ENCODE data around the gene ARHGAP19. TPM values are rescaled to one million over a fixed set of nuclear protein-coding genes. Genes with fewer than 3 reads are reported as not detected.

Gene ARHGAP19
- total RNA-seq, 1 donor from 2014 or later, result 15.4 TPM

- Histone ChIP-seq H3K4me1 (peaks cover 63% of the 10 kb centered on the region), H3K9me3 (no peaks in the 10 kb centered on the region), H3K36me3 (peaks cover 17% of the 10 kb centered on the region), H3K27ac (peak overlapping the region; percentile 97), H3K27me3 (ENCODE audit: low read depth) (no peaks in the 10 kb centered on the region), H3K4me3 (peak overlapping the region; percentile 88)
- intact Hi-C loops (cut with DNase I), result no loop called here
- TF ChIP-seq CTCF (IDR thresholded peaks at IDR 0.05), result peak; percentile 17
- no peak for DNase-seq
- ATAC-seq, result peak in 1 of 2 donors; percentile 56
Measured at GRCh38 chr10:97332591-97333350, 40.3 kb upstream of the ARHGAP19 start.

- H3K36me3 ChIP-seq, result peaks cover 17% of the 10 kb centered on the region
- H3K27ac ChIP-seq, result peak overlapping the region; percentile 53
- ATAC-seq (no peak), DNase-seq (no peak)
- peak overlapping the region; percentile 88 for H3K4me3 ChIP-seq
- no peaks in the 10 kb centered on the region for H3K27me3 ChIP-seq (ENCODE audit: low read depth)
- intact Hi-C loops (cut with DNase I), result no loop called here
- H3K9me3 ChIP-seq, result no peaks in the 10 kb centered on the region
- H3K4me1 ChIP-seq, result peaks cover 58% of the 10 kb centered on the region
- TF ChIP-seq CTCF (IDR thresholded peaks at IDR 0.05), result no peak
Measured at GRCh38 chr10:97331153-97331703, 38.8 kb upstream of the ARHGAP19 start.

GRCh38 chr10:97329766-97330165 lies 37.3 kb upstream of the ARHGAP19 start:
- H3K27me3 ChIP-seq (ENCODE audit: low read depth), result no peaks in the 10 kb centered on the region
- peaks cover 47% of the 10 kb centered on the region for H3K4me1 ChIP-seq
- no peak for DNase-seq
- H3K27ac ChIP-seq, result no peak overlapping the region
- TF ChIP-seq CTCF (IDR thresholded peaks at IDR 0.05), result no peak
- H3K9me3 ChIP-seq, result no peaks in the 10 kb centered on the region
- ATAC-seq, result no peak
- intact Hi-C loops (cut with DNase I), result no loop called here
- H3K4me3 ChIP-seq, result no peak overlapping the region
- H3K36me3 ChIP-seq, result peaks cover 17% of the 10 kb centered on the region

GRCh38 chr10:97328646-97329453 lies 36.4 kb upstream of the ARHGAP19 start:
- intact Hi-C loops (cut with DNase I), result no loop called here

More at GRCh38 chr10:97328646-97329453, 36.4 kb upstream of the ARHGAP19 start:
- Histone ChIP-seq H3K4me1 (peaks cover 47% of the 10 kb centered on the region), H3K9me3 (no peaks in the 10 kb centered on the region), H3K4me3 (no peak overlapping the region), H3K36me3 (peaks cover 17% of the 10 kb centered on the region), H3K27me3 (ENCODE audit: low read depth) (no peaks in the 10 kb centered on the region), H3K27ac (peak overlapping the region; percentile 64)
- ATAC-seq (no peak), DNase-seq (no peak)
- no peak for TF ChIP-seq CTCF (IDR thresholded peaks at IDR 0.05)
